GM21390 (cell line): ENCODE data around the gene ADRA2C.

Experiments used
- ATAC-seq: cut with Tn5 transposase; IDR thresholded peaks from one replicate; pipeline ENCODE4 v1.9.1; 2021; ENCODE audit not compliant: unreplicated experiment

The ADRA2C gene

GRCh38 chr4:3791910-3792542 lies 25.8 kb downstream of the ADRA2C start:
- no peak for ATAC-seq

- no peak for ATAC-seq
Measured at GRCh38 chr4:3792813-3793212, 26.6 kb downstream of the ADRA2C start.

GRCh38 chr4:3793545-3793944 lies 27.4 kb downstream of the ADRA2C start:
- no peak for ATAC-seq

DNA sequence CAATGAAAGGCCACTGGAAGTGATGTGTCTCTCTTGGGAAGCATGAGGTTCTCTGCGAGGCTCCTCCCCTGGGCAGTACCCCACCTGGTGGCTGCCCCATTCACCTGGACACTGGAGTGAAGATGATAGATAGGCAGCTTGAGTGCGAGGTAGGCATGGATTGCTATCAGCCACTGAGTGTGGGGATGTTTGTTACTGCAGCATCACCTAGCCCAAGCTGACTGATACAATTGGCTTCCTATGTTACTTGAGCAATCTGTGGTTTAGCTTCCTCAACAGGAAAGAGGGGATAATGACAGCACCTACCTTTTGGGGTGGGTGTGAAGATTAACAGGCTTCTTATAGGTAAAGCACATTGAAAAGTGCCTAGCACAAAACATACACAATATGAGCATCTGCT lies 30.8 kb downstream of the ADRA2C start:
- ATAC-seq, result no peak

GRCh38 chr4:3797831-3798790 lies 31.9 kb downstream of the ADRA2C start:
- no peak for ATAC-seq

- ATAC-seq, result no peak
Measured at GRCh38 chr4:3799496-3799895, 33.3 kb downstream of the ADRA2C start.

DNA sequence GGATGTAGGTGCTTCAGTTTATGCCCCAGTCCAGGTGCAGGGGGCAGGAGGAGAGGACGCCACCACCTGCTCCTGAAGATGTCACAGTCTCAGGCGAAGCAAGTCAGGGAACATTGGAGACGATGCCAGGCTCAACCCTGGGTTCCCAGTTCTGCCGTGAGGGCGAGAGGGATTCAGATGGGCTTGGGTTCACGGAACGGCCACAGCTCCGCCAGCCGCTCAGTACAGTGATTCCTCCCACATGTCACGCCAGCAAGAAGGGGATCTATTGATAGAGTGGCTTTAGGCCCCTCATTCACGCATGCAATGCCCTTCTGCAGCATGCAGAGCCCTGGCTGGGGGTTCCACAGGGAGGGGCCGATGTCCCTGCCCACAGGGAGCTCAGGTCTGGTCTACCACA lies 34.2 kb downstream of the ADRA2C start:
- ATAC-seq, result no peak

GRCh38 chr4:3801521-3801920 lies 35.3 kb downstream of the ADRA2C start:
- ATAC-seq, result no peak

GRCh38 chr4:3801931-3802550 lies 35.9 kb downstream of the ADRA2C start:
- ATAC-seq, result no peak

DNA sequence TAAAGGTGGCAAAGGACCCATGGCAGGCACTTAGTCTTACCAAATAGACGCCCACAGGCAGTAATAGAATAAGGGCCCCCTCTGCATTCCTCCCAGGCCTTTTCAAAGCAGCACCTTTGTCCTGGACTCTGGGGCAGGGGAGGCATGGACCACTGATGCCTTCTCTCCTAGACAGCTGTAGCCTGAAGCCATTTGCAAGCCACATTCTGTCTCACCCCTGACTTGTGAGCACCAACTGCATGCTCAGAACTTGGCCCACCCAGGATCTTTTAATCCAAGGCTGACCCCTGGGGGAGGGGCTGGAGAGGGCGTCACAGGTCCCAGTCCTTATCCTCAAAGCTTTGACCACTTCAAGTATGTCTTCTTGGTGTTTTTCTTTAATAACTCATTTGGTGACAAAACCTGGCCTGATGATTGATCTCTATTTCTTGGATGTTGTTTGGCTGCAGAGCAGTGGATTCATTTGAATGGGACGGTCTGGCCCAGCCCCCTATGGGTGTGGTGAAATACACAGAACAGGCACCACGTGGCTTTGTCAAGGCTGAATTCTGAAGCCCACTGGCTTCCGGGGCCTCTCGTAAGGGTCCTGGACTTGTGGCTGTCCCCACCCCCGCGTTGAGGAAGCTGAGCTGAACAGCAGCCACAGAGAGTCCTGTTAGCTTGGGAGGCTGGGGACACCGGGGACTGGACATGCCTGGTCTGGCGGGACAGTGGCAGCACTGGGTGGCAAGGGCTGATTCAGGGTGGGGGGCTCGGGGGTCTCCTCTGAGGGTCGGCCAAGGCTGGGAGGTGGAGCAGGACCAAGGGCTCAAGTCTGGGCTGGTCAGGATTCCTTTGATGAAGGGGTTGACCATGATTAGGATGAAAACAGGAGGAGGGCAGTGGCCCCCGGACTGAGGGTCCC lies 36.6 kb downstream of the ADRA2C start:
- ATAC-seq, result no peak

DNA sequence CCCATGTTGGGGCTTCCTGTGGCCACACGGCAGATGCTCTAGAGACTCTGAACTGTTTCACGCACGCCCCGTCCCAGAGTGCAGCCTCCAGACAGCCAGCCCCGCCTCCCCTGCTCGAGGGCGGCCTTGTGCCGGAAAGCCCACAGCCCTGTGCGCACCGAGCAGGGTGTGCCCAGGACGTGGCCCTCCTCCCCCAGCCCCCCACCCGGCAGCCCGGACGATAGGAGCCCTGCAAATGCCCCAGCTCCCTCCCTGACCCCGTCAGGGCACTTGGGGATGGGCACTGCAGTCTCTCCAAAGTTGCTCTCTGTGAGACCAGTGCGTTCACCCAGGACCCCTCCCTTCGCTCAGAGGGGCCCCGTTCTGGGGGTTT lies 37.3 kb downstream of the ADRA2C start:
- ATAC-seq, result no peak

GRCh38 chr4:3803946-3804345 lies 37.8 kb downstream of the ADRA2C start:
- ATAC-seq, result no peak

DNA sequence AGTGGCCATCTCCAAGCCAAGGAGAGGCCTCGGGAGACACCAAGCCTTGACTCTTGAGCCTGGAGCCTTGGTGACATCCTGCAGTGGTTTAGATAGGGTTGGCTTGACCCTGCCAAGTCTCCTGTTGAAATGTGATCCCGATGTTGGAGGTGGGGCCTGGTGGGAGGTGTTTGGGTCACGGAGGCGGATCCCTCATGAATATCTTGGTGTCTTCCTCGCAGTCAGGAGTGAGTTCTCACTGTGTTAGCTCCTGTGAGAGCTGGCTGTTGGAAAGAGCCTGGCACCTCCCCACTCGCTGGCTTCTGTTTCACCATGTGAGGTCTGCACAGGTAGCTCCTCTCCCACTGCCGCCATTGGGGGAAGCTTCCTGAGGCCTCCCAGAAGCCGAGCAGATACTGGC lies 38.8 kb downstream of the ADRA2C start:
- ATAC-seq, result no peak

DNA sequence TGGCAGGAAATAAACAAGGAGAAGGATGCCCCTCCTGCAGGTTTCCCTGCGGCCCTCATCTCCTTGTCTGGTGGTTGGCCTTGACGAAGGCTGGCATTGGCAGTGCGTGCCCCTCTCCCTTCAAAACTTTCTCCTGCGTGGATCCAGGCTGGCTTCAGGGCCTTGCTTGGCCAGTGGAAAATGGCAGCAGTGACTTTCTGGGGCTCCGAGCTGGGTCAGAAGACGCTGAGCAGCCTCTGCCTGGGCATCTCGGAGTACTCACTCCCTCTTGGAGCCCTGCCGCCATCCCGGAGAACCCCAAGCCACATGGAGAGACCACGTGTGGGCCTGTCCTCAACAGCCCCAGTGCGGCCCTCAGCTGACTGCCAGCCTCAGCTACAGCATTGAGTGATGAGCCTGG lies 39.5 kb downstream of the ADRA2C start:
- no peak for ATAC-seq

DNA sequence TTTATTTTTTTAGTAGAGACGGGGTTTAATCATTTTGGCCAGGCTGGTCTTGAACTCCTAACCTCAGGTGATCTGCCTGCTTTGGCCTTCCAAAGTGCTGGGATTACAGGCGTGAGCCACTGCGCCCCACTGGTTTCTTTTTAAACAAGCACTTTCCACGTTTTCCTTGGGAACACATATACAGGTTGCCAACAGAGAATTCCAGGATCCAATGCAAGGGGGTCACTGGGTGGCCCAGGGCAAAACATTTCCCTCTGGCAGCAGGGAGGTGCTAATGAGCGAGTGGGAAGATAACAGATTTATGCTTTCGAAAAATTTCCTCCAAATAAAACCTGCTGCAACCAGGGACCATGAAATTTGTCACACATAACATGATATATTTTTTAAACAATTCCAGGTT lies 41.1 kb downstream of the ADRA2C start:
- ATAC-seq, result no peak

GRCh38 chr4:3807822-3808496 lies 41.8 kb downstream of the ADRA2C start:
- no peak for ATAC-seq

DNA sequence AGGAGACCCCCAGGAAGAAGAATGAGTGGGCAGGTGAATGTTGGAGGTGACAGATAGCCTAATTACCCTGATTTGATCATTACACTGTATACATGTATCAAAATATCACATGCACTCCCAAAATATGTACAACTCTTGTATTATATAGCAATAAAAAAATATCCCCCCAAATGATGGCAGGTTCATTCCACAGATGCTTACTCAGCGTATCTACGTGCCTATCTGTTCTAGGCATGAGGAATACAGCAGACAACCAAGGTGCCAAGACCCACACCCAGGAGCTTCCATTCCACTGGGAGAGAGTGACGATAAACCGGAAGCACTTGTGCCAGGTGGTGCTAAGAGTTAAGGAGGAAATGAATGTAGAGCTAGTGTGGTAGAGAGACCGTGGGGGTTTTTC lies 42.4 kb downstream of the ADRA2C start:
- no peak for ATAC-seq

GRCh38 chr4:3809028-3809427 lies 42.8 kb downstream of the ADRA2C start:
- ATAC-seq, result no peak

GRCh38 chr4:3809451-3810110 lies 43.4 kb downstream of the ADRA2C start:
- ATAC-seq, result no peak

GRCh38 chr4:3810111-3810680 lies 44.0 kb downstream of the ADRA2C start:
- ATAC-seq, result no peak
